HG02973 (cell line): ENCODE data around the gene STRIP2.
"Not testable (repeated sequence)": the region's sequence is repeated elsewhere in the genome, so short reads cannot be mapped to it uniquely, and the experiment has no call there.

Experiments
- ATAC-seq: cut with Tn5 transposase; IDR thresholded peaks from one replicate; pipeline ENCODE4 v1.9.1; 2021; ENCODE audit warnings: moderate library complexity; ENCODE audit not compliant: unreplicated experiment

Gene STRIP2

GRCh38 chr7:129523924-129524323, 89.7 kb downstream of the STRIP2 start:
- no peak for ATAC-seq

- not testable (repeated sequence) for ATAC-seq
Observed at GRCh38 chr7:129524405-129524804, 90.2 kb downstream of the STRIP2 start.

GRCh38 chr7:129525225-129525862, 91.1 kb downstream of the STRIP2 start:
- no peak for ATAC-seq

DNA sequence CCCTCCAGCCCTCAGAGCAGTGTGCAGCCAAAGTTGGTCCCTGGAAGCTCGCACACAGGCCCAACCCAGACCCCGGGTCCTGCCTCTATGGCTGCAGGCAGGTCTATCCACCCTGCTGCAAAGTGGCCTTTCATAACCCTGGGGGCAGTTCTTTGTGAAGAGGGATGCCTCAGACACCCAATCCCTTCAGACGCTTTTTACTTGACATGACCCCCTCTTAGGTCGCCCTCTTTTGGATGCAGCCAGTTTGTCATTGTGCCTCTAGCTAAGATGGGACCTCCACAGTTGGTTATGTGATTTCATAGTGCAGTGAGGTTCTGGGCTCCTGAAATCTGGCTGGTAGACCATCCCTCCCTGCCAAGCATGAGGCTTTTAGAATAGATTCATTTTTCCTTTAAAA, 95.4 kb downstream of the STRIP2 start:
- ATAC-seq, result no peak

GRCh38 chr7:129530795-129531391, 96.7 kb downstream of the STRIP2 start:
- ATAC-seq, result peak; percentile 53

- no peak for ATAC-seq
Observed at GRCh38 chr7:129531721-129532120, 97.5 kb downstream of the STRIP2 start.

GRCh38 chr7:129532375-129532774, 98.1 kb downstream of the STRIP2 start:
- ATAC-seq, result no peak

DNA sequence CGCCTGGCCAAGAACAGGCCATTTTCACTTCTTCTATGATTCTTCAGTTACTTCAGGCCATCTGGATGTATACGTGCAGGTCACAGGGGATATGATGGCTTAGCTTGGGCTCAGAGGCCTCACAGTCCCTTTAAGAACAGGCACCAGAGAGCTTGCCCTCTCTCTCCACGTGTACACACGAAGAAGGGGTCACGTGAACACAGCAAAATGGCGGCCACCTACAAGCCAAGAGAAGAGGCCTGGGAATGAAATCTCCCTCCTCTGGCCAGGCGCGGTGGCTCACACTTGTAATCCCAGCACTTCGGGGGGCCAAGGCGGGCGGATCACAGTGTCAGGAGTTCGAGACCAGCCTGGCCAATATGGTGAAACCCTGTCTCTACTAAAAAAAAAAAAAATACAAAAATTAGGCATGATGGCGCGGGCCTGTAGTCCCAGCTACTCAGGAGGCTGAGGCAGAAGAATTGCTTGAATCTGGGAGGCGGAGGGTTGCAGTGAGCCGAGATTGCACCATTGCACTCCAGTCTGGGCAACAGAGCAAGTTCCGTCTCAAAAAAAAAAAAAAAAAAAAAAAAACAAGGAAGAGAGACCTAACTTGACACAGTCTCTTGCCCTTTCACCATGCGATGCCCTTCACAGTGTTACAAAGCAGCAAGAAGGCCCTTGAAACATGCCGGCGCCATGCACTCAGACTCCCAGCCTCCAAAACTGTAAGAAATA, 100.5 kb downstream of the STRIP2 start:
- ATAC-seq, result not testable (repeated sequence)

DNA sequence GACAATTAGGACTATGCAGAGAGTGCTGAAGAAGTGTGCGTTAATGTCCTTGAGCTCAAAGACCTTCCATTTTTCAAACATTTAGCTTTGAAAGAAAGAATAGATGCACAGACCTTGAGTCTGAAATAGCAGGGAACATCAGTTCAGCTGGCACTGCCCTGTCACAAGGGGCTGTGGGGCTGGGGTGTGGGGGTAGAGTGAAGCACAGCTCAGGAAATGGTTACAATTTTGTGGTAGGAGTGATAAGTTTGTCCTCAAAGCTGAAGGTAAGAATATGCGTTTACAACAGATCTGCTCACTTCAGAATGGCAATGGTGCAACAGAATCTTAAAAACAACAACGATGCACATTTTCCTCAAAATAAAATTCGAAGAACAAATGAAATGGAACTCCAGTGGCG, 101.7 kb downstream of the STRIP2 start:
- no peak for ATAC-seq

- ATAC-seq, result no peak
Observed at GRCh38 chr7:129536323-129536722, 102.1 kb downstream of the STRIP2 start.
